CD4-positive, alpha-beta memory T cell (primary cell): ENCODE results near the gene CTNND2. TPM values are rescaled to one million over a fixed set of nuclear protein-coding genes. Genes with fewer than 3 reads are reported as not detected.

ENCODE experiments used
- CTCF ChIA-PET: fragments of 350-600 bp; sonication (Branson Sonifier 250); formaldehyde crosslinking; loops from one replicate; lab custom pipeline; 2021; ENCODE audit warnings: inconsistent platforms; ENCODE audit not compliant: partially characterized antibody; lab: Charles Lee
- POLR2A ChIA-PET: fragments of 350-600 bp; sonication (Branson Sonifier 250); formaldehyde crosslinking; loops from one replicate; lab custom pipeline; 2021; ENCODE audit not compliant: partially characterized antibody; lab: Charles Lee
- DNase-seq, 5 donors: peaks; one replicate each; pipeline versions ENCODE4 v3.0.0 to v3.0.0-alpha.2; 2020 to 2022; ENCODE audit warnings: mixed read lengths in 1 of 5
- H3K27ac ChIP-seq: one replicate; pipeline ENCODE4 v1.7.0; 2013; ENCODE audit warnings: low read depth, low read length
- H3K27me3 ChIP-seq: 2 replicates; pipeline ENCODE4 v1.7.0; 2013; ENCODE audit warnings: mild to moderate bottlenecking, low read length, moderate library complexity; ENCODE audit not compliant: insufficient read depth
- H3K36me3 ChIP-seq: 2 replicates; pipeline ENCODE4 v1.7.0; 2013; ENCODE audit warnings: mild to moderate bottlenecking, low read length, moderate library complexity; ENCODE audit not compliant: insufficient read depth
- H3K4me1 ChIP-seq: 2 replicates; pipeline ENCODE4 v1.7.0; 2013; ENCODE audit warnings: mild to moderate bottlenecking, low read length, moderate library complexity; ENCODE audit not compliant: insufficient read depth
- H3K4me3 ChIP-seq, 2 donors: one replicate each; pipeline ENCODE4 v1.7.0; 2013; ENCODE audit warnings: low read length in 2 of 2, mild to moderate bottlenecking in 1 of 2
- H3K9me3 ChIP-seq, 2 donors: one replicate each; pipeline ENCODE4 v1.7.0; 2013; ENCODE audit warnings: low read length in 2 of 2, control low read depth in 1 of 2; ENCODE audit not compliant: control insufficient read depth in 1 of 2
- H3K27ac Mint-ChIP-seq, 7 donors: one replicate each; pipeline ENCODE4 v1.8.0; 2020 to 2021; ENCODE audit warnings: mixed read lengths in 7 of 7, mild to moderate bottlenecking in 6 of 7, inconsistent platforms in 3 of 7, moderate library complexity in 3 of 7
- H3K27me3 Mint-ChIP-seq, 2 donors: one replicate each; pipeline ENCODE4 v1.8.0; 2020 to 2021; ENCODE audit warnings: mixed read lengths in 2 of 2
- H3K36me3 Mint-ChIP-seq, 2 donors: one replicate each; pipeline ENCODE4 v1.8.0; 2020 to 2021; ENCODE audit warnings: mixed read lengths in 2 of 2, inconsistent platforms in 1 of 2, mild to moderate bottlenecking in 1 of 2
- H3K4me1 Mint-ChIP-seq, 4 donors: one replicate each; pipeline ENCODE4 v1.8.0; 2020 to 2021; ENCODE audit warnings: mixed read lengths in 4 of 4, mild to moderate bottlenecking in 1 of 4
- H3K4me3 Mint-ChIP-seq, 8 donors: one replicate each; pipeline ENCODE4 v1.8.0; 2020 to 2021; ENCODE audit warnings: mixed read lengths in 8 of 8, mild to moderate bottlenecking in 7 of 8, moderate library complexity in 6 of 8, inconsistent platforms in 3 of 8
- H3K9me3 Mint-ChIP-seq, 8 donors: one replicate each; pipeline ENCODE4 v1.8.0; 2020 to 2021; ENCODE audit warnings: mixed read lengths in 8 of 8, mild to moderate bottlenecking in 5 of 8, inconsistent platforms in 3 of 8, moderate library complexity in 1 of 8
- intact Hi-C: fragments of 100-400 bp; cut with micrococcal nuclease; formaldehyde crosslinking; loops from one replicate; pipeline ENCODE4 v1.15.1; 2023
- polyA plus RNA-seq, 2 donors: library from polyadenylated mRNA; unstranded; fragments of 300-500 nt; fragmentation: Illumina TruSeq; gene quantifications; one replicate each; pipeline ENCODE4 v1.2.3, GENCODE V29; 2021
- total RNA-seq, 2 experiments: library from RNA; stranded (reverse); gene quantifications; one replicate each; pipeline ENCODE4 v1.2.3, GENCODE V29; 2021

The CTNND2 gene
- total and polyA plus RNA-seq, 4 experiments from 2014 or later: 0.65 TPM; not detected in 3

GRCh38 chr5:11037080-11037479 lies 867.2 kb downstream of the CTNND2 start:
- CTCF ChIA-PET: no interaction called here
- intact Hi-C loops: no loop called here

GRCh38 chr5:11030671-11031070 lies 873.6 kb downstream of the CTNND2 start:
- no peaks in the 10 kb centered on the region for H3K36me3 ChIP-seq
- POLR2A ChIA-PET: no interaction called here
- Mint-ChIP-seq H3K4me1 (no peaks in the 10 kb centered on the region), H3K27ac (no peak overlapping the region), H3K36me3 (peaks cover 0 to 6% of the 10 kb centered on the region in 2 donors), H3K9me3 (peaks cover 5 to 26% (median 18%) of the 10 kb centered on the region in 8 donors), H3K4me3 (no peak overlapping the region), H3K27me3 (peaks cover 0 to 5% of the 10 kb centered on the region in 2 donors)
- DNase-seq: no peak
- H3K27ac ChIP-seq: no peak overlapping the region
- CTCF ChIA-PET: interaction anchor here (0.7 kb wide), 1 partner anchor 9 kb away, joined by 4 read pairs; no protein-coding TSS in a partner anchor
- no peaks in the 10 kb centered on the region for H3K4me1 ChIP-seq
- no peak overlapping the region for H3K4me3 ChIP-seq
- intact Hi-C loops: no loop called here
- H3K9me3 ChIP-seq: no peaks in the 10 kb centered on the region
- H3K27me3 ChIP-seq: no peaks in the 10 kb centered on the region

More at GRCh38 chr5:11037080-11037479, 867.2 kb downstream of the CTNND2 start:
- no peaks in the 10 kb centered on the region for H3K36me3 Mint-ChIP-seq
- peaks cover 0 to 2% (median 0%) of the 10 kb centered on the region in 8 donors for H3K9me3 Mint-ChIP-seq
- Histone ChIP-seq H3K4me3 (no peak overlapping the region), H3K27ac (no peak overlapping the region), H3K36me3 (no peaks in the 10 kb centered on the region), H3K9me3 (no peaks in the 10 kb centered on the region), H3K4me1 (no peaks in the 10 kb centered on the region), H3K27me3 (no peaks in the 10 kb centered on the region)
- peaks cover 1 to 8% of the 10 kb centered on the region in 2 donors for H3K27me3 Mint-ChIP-seq
- no peak for DNase-seq
- no peak overlapping the region for H3K27ac Mint-ChIP-seq
- POLR2A ChIA-PET: no interaction called here
- H3K4me3 Mint-ChIP-seq: no peak overlapping the region
- H3K4me1 Mint-ChIP-seq: no peaks in the 10 kb centered on the region

DNA sequence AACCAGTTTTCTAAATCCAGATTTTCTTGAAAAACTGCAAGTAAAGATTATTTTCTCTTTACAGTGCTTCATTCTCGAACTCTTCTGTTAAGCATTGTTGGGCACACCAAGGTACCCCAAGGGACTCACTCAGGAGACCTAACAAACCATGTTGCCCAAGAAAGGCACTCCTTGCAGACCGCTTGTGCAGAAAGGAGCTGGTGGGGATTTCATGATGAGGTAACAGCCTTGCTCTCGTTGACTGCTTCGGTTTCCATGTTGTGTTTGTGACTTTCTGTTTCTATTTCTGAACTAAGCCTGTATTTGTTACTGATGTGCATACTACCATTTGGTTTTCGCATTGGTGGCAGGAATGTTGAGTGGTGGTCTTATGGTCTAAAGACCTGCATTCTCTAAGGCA lies 876.6 kb downstream of the CTNND2 start:
- Mint-ChIP-seq H3K9me3 (peaks cover 5 to 26% (median 18%) of the 10 kb centered on the region in 8 donors), H3K27me3 (peaks cover 0 to 3% of the 10 kb centered on the region in 2 donors), H3K27ac (no peak overlapping the region), H3K36me3 (peaks cover 0 to 6% of the 10 kb centered on the region in 2 donors), H3K4me3 (no peak overlapping the region), H3K4me1 (no peaks in the 10 kb centered on the region)
- no peaks in the 10 kb centered on the region for H3K4me1 ChIP-seq
- intact Hi-C loops: no loop called here
- ChIA-PET POLR2A (no interaction called here), CTCF (no interaction called here)
- H3K9me3 ChIP-seq: no peaks in the 10 kb centered on the region
- H3K36me3 ChIP-seq: no peaks in the 10 kb centered on the region
- no peak for DNase-seq
- H3K27me3 ChIP-seq: no peaks in the 10 kb centered on the region
- H3K4me3 ChIP-seq: no peak overlapping the region
- H3K27ac ChIP-seq: no peak overlapping the region

GRCh38 chr5:11026543-11026942 lies 877.7 kb downstream of the CTNND2 start:
- intact Hi-C loops: no loop called here
- CTCF ChIA-PET: no interaction called here

GRCh38 chr5:11023945-11024344 lies 880.3 kb downstream of the CTNND2 start:
- no peaks in the 10 kb centered on the region for H3K36me3 ChIP-seq
- H3K9me3 ChIP-seq: no peaks in the 10 kb centered on the region
- H3K27me3 ChIP-seq: no peaks in the 10 kb centered on the region
- Mint-ChIP-seq H3K27ac (peak overlapping the region in 1 of 7 donors; percentile 7), H3K4me1 (no peaks in the 10 kb centered on the region), H3K9me3 (peaks cover 0 to 4% (median 0%) of the 10 kb centered on the region in 8 donors), H3K36me3 (no peaks in the 10 kb centered on the region), H3K4me3 (no peak overlapping the region), H3K27me3 (peaks cover 2 to 8% of the 10 kb centered on the region in 2 donors)
- H3K4me3 ChIP-seq: no peak overlapping the region
- no peaks in the 10 kb centered on the region for H3K4me1 ChIP-seq
- POLR2A ChIA-PET: no interaction called here
- CTCF ChIA-PET: no interaction called here
- no peak overlapping the region for H3K27ac ChIP-seq
- no peak for DNase-seq
- intact Hi-C loops: no loop called here

More at GRCh38 chr5:11026543-11026942, 877.7 kb downstream of the CTNND2 start:
- H3K27me3 ChIP-seq: no peaks in the 10 kb centered on the region
- H3K36me3 ChIP-seq: no peaks in the 10 kb centered on the region
- H3K9me3 ChIP-seq: no peaks in the 10 kb centered on the region
- POLR2A ChIA-PET: no interaction called here
- Mint-ChIP-seq H3K4me3 (no peak overlapping the region), H3K4me1 (no peaks in the 10 kb centered on the region), H3K9me3 (peaks cover 5 to 21% (median 18%) of the 10 kb centered on the region in 8 donors), H3K36me3 (peaks cover 0 to 6% of the 10 kb centered on the region in 2 donors), H3K27ac (no peak overlapping the region), H3K27me3 (peaks cover 0 to 8% of the 10 kb centered on the region in 2 donors)
- no peak for DNase-seq
- no peaks in the 10 kb centered on the region for H3K4me1 ChIP-seq
- no peak overlapping the region for H3K4me3 ChIP-seq
- no peak overlapping the region for H3K27ac ChIP-seq

DNA sequence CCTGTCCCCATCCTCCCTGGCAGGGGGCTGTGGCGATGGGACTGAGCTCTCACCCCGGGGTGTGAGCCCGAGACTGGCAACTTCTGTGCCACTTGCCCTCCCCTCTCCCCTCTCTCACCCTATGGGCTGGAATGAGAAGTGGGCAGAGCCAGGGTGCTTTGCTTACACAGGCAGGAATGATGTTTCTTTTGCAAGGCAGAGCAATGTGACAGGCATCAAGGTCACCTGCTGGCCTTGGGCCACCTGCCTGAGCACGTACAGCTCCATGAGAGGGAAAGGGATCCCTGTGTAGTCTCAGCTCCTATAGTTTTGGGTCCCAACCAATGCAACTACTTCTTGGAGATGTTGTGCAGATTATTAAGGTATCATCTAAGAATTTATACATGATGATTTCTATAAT lies 890.5 kb downstream of the CTNND2 start:
- Histone ChIP-seq H3K27me3 (no peaks in the 10 kb centered on the region), H3K9me3 (no peaks in the 10 kb centered on the region), H3K27ac (no peak overlapping the region), H3K4me1 (no peaks in the 10 kb centered on the region), H3K4me3 (no peak overlapping the region), H3K36me3 (no peaks in the 10 kb centered on the region)
- DNase-seq: no peak
- POLR2A ChIA-PET: no interaction called here
- H3K9me3 Mint-ChIP-seq: no peaks in the 10 kb centered on the region
- no peak overlapping the region for H3K27ac Mint-ChIP-seq
- intact Hi-C loops: no loop called here
- H3K4me3 Mint-ChIP-seq: no peak overlapping the region
- H3K4me1 Mint-ChIP-seq: no peaks in the 10 kb centered on the region
- peaks cover 2 to 4% of the 10 kb centered on the region in 2 donors for H3K27me3 Mint-ChIP-seq
- H3K36me3 Mint-ChIP-seq: no peaks in the 10 kb centered on the region
- CTCF ChIA-PET: no interaction called here

- CTCF ChIA-PET: no interaction called here
- peaks cover 2 to 4% of the 10 kb centered on the region in 2 donors for H3K27me3 Mint-ChIP-seq
- H3K36me3 Mint-ChIP-seq: no peaks in the 10 kb centered on the region
- no peak overlapping the region for H3K4me3 ChIP-seq
- no peaks in the 10 kb centered on the region for H3K36me3 ChIP-seq
- intact Hi-C loops: no loop called here
- no peak overlapping the region for H3K4me3 Mint-ChIP-seq
- POLR2A ChIA-PET: no interaction called here
- H3K9me3 ChIP-seq: no peaks in the 10 kb centered on the region
- no peak for DNase-seq
- no peak overlapping the region for H3K27ac Mint-ChIP-seq
- peaks cover 0 to 3% (median 0%) of the 10 kb centered on the region in 8 donors for H3K9me3 Mint-ChIP-seq
- no peaks in the 10 kb centered on the region for H3K27me3 ChIP-seq
- H3K4me1 ChIP-seq: no peaks in the 10 kb centered on the region
- H3K27ac ChIP-seq: no peak overlapping the region
- H3K4me1 Mint-ChIP-seq: no peaks in the 10 kb centered on the region
Observed at GRCh38 chr5:11012295-11012694, 892.0 kb downstream of the CTNND2 start.
